Measurements from ENCODE around the gene ABTB2. TPM values are rescaled to one million over a fixed set of nuclear protein-coding genes. Genes with fewer than 3 reads are reported as not detected.

The ABTB2 gene
- total and polyA plus RNA-seq, 10 of the 15 experiments (the other 5 are each of a cell fraction or from before 2014, with no cell fraction given), result 0.13 to 2.1 (median 0.72) TPM

DNA sequence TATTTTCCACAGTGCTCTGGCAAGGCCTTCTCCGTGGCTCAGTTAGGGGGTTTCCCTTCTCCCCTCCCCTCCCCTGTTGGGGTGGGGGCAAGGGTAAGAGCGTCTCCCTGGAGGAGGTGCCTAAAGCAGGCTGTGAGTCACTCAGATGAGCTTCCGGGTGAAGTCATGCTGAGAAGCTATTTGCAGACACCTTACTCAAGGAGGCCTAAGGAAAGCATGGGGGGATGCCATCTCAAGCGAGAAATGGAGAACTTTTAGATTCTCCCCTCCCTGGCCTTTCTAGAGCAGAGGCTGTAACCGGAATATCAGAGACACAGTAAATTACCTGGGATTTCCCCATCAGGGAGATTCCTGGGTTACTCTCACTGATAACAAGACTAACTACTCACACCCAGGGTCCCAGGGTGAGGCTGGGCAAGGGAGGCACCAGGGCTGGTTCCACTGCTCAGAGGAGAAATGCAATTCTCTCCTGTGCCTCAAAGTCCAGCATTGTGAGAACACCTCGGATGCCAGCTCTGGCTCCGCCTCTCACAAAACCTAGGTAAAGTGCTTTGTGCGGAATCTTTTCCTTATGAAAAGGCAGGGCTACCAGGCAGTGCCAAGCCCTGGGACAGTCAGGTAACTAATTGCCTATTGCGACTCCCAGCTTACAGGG lies 123.6 kb downstream of the ABTB2 start (continued):
- 0 out of 2 replicates have a peak, but pooled peaks have one; percentile 1 for TF ChIP-seq NRF1 (conservative IDR thresholded peaks at IDR 0.05; ENCODE audit: low read depth, low read length)
- peak; percentile 85 for TF ChIP-seq IKZF1 (conservative IDR thresholded peaks at IDR 0.05)
- TF ChIP-seq MTA2 (IDR thresholded peaks at IDR 0.05; ENCODE audit: low read depth), result peak; percentile 75
- TF ChIP-seq POU2F2 (IDR thresholded peaks at IDR 0.05; ENCODE audit: borderline replicate concordance, low read depth, low read length), result no peak
- 0 out of 2 replicates have a peak, but pooled peaks have one; percentile 59 for TF ChIP-seq FOXM1 (IDR thresholded peaks at IDR 0.05; ENCODE audit: low read depth, low read length)
- TF ChIP-seq HDGF (IDR thresholded peaks at IDR 0.05), result peak; percentile 81; the same call in 1 of the 2 replicates
- peak; percentile 96 for TF ChIP-seq RELA (IDR thresholded peaks at IDR 0.05; ENCODE audit: borderline replicate concordance, partially characterized antibody)
- no peak for TF ChIP-seq CEBPZ (IDR thresholded peaks at IDR 0.05; ENCODE audit: low read depth, low read length)
- TF ChIP-seq EZH2 (IDR thresholded peaks at IDR 0.05; ENCODE audit: borderline replicate concordance, control insufficient read depth, low read depth, low read length), result no peak
- TF ChIP-seq MEF2A (IDR thresholded peaks at IDR 0.05; ENCODE audit: insufficient read depth, low read depth, low read length), result peak; percentile 89
- no peak for TF ChIP-seq SMAD1 (IDR thresholded peaks at IDR 0.05; ENCODE audit: low read depth, partially characterized antibody)
- peak; percentile 87 for TF ChIP-seq JUNB (IDR thresholded peaks at IDR 0.05)
- peak; percentile 81 for TF ChIP-seq DPF2 (IDR thresholded peaks at IDR 0.05)
- peak in 1 of 2 experiments; percentile 84; a peak in 1 of 4 replicates for TF ChIP-seq ETV6 (conservative IDR thresholded peaks at IDR 0.05 in 1 of 2, IDR thresholded peaks at IDR 0.05 in 1 of 2; ENCODE audit: borderline replicate concordance in 1 of 2, low read depth in 1 of 2)
- no peak for TF ChIP-seq SREBF2 (IDR thresholded peaks at IDR 0.05; ENCODE audit: low read length)
- TF ChIP-seq MAX (IDR thresholded peaks at IDR 0.05; ENCODE audit: low read depth, low read length), result no peak
- TF ChIP-seq IKZF2 (IDR thresholded peaks at IDR 0.05), result peak; percentile 81 to 87
- peak; percentile 94 for TF ChIP-seq EED (IDR thresholded peaks at IDR 0.05; ENCODE audit: low read depth)
- TF ChIP-seq ELK1 (IDR thresholded peaks at IDR 0.05; ENCODE audit: low read depth, low read length), result 0 out of 2 replicates have a peak, but pooled peaks have one; percentile 22
- TF ChIP-seq, protein P1, sequence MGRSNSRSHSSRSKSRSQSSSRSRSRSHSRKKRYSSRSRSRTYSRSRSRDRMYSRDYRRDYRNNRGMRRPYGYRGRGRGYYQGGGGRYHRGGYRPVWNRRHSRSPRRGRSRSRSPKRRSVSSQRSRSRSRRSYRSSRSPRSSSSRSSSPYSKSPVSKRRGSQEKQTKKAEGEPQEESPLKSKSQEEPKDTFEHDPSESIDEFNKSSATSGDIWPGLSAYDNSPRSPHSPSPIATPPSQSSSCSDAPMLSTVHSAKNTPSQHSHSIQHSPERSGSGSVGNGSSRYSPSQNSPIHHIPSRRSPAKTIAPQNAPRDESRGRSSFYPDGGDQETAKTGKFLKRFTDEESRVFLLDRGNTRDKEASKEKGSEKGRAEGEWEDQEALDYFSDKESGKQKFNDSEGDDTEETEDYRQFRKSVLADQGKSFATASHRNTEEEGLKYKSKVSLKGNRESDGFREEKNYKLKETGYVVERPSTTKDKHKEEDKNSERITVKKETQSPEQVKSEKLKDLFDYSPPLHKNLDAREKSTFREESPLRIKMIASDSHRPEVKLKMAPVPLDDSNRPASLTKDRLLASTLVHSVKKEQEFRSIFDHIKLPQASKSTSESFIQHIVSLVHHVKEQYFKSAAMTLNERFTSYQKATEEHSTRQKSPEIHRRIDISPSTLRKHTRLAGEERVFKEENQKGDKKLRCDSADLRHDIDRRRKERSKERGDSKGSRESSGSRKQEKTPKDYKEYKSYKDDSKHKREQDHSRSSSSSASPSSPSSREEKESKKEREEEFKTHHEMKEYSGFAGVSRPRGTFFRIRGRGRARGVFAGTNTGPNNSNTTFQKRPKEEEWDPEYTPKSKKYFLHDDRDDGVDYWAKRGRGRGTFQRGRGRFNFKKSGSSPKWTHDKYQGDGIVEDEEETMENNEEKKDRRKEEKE (IDR thresholded peaks at IDR 0.05), result no peak
- peak; percentile 40; the same call in 1 of the 2 replicates for TF ChIP-seq GABPA (IDR thresholded peaks at IDR 0.05; ENCODE audit: low read depth)
